ENCODE data around the gene PCDHGA2.

PCDHGA2 gene

DNA sequence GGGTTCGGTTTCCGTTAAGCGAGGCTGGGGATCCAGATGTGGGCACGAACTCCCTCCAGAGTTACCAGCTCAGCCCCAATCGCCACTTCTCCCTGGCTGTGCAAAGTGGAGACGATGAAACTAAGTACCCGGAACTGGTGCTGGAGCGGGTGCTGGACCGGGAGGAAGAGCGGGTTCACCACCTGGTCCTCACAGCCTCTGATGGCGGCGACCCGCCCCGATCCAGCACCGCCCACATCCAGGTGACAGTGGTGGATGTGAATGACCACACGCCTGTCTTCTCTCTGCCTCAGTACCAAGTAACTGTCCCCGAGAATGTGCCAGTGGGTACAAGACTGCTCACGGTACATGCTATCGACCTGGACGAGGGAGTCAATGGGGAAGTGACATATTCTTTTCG lies 44.8 kb downstream of the PCDHGA2 start:
- no peak for DNase-seq (ENCODE audit: low spot score)

DNA sequence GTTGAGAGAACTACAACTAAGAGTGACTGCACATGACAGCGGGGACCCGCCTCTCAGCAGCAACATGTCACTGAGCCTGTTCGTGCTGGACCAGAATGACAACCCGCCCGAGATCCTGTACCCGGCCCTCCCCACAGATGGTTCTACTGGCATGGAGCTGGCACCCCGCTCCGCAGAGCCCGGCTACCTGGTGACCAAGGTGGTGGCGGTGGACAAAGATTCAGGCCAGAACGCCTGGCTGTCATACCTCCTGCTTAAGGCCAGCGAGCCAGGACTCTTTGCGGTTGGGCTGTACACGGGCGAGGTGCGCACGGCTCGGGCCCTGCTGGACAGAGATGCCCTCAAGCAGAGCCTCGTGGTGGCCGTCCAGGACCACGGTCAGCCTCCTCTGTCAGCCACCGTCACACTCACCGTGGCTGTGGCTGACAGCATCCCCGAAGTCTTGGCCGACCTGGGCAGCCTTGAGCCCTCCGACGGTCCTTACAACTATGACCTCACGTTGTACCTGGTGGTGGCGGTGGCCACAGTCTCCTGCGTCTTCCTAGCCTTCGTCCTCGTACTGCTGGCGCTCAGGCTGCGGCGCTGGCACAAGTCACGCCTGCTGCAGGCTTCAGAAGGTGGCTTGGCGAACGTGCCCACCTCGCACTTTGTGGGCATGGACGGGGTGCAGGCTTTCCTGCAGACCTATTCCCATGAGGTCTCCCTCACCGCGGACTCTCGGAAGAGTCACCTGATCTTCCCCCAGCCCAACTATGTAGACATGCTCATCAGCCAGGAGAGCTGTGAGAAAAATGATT lies 46.1 kb downstream of the PCDHGA2 start:
- no peak for DNase-seq (ENCODE audit: low spot score)

DNA sequence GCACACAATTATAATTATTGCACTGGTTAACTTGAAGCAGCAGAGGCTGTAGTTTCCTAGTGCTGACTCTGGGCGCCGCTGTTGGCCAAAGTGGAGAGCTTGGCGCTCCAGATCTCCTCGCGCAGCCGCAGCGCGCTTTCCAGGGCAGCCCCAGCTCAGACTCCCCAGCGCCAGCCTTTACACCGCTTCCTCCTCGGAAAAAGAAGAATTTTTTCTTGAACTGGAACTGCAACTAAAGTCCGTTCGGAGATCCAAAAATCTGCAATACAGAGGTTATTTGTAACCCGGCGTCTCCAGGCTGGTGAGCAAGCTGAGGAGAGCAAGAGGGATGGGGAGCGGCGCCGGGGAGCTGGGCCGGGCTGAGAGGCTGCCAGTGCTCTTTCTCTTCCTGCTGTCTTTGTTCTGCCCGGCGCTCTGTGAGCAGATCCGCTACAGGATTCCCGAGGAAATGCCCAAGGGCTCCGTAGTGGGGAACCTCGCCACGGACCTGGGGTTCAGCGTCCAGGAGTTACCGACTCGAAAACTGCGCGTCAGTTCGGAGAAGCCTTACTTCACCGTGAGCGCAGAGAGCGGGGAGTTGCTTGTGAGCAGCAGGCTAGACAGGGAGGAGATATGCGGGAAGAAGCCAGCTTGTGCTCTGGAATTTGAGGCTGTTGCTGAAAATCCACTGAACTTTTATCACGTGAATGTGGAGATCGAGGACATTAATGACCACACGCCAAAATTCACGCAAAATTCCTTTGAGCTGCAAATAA lies 49.2 kb downstream of the PCDHGA2 start, which contains the start of gene PCDHGB4:
Gene PCDHGB4, plus strand, starts transcription at position 142 of the 755 bp plus-strand sequence. Its CDS starts 187 bp downstream, at position 329.
- peak; percentile 56 for DNase-seq (ENCODE audit: low spot score)

- no peak for DNase-seq (ENCODE audit: low spot score)
These were observed 50.1 kb downstream of the PCDHGA2 start for GRCh38 chr5:141388661-141389060.

- DNase-seq (ENCODE audit: low spot score) = no peak
These were observed 50.8 kb downstream of the PCDHGA2 start for GRCh38 chr5:141389153-141390042.

DNA sequence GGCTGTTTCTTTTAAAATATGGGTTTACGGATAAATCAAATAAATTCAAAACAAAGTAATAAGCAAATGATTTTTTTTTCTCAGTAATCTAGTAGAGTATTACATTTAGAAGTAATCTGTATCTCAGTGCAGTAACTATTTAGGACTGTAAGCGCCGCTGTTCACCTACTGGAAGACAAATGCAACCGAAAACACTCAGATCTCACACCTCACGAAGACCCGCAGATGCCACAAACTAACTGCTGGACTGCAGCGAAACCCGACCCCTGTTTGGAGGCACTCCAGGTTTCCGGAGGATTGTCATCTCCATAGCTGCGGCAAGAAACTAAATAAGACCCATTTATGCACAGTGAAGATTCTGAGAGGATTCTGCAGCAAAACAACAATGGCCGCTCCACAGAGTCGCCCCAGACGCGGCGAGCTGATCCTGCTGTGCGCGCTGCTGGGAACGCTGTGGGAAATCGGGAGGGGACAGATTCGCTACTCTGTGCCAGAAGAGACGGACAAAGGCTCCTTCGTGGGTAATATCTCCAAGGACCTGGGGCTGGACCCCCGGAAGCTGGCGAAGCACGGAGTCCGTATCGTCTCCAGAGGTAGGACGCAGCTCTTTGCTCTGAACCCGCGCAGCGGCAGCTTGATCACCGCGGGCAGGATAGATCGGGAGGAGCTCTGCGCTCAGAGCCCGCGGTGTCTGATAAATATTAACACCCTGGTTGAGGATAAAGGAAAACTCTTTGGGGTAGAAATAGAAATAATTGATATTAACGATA lies 54.1 kb downstream of the PCDHGA2 start, which contains the start of gene PCDHGA8:
Gene PCDHGA8, plus strand, starts transcription at position 205 of the 770 bp plus-strand sequence. Its CDS starts 181 bp downstream, at position 386.
- no peak for DNase-seq (ENCODE audit: low spot score)

All from kidney tubule cell (primary cell).